ENCODE data around the gene ZNF385B. TPM values are rescaled to one million over a fixed set of nuclear protein-coding genes. Genes with fewer than 3 reads are reported as not detected.

Gene ZNF385B
- total RNA-seq, 6 experiments from 2014 or later, result 0.08 to 0.26 (median 0.22) TPM; not detected in 1

DNA sequence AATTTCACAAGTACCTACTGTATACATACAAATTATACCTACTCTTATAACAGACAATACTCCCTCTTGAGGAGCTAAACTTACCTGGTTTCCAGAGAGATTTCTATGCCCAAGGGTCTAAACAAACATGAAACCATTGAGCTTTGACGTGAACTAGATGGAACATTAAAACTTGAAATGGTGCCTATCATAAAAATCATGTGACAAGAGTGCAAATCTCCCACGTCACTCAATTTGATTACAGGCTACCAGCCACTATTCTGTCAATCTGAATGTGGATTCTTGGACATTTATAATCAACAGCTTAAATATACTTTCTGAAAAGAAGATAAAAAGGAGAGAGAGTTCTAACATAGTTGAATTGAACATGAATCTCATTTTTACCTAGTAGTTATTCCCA is 299.7 kb downstream of the ZNF385B start:
- H3K27me3 Mint-ChIP-seq (ENCODE audit: insufficient read depth), result no peaks in the 10 kb centered on the region; the same call in 1 of the 2 replicates
- H3K4me1 Mint-ChIP-seq (ENCODE audit: low read depth), result peaks cover 13% of the 10 kb centered on the region; the same call in 1 of the 2 replicates
- H3K36me3 Mint-ChIP-seq (ENCODE audit: low read depth), result no peaks in the 10 kb centered on the region
- H3K27ac Mint-ChIP-seq, result no peak overlapping the region
- TF ChIP-seq, protein P1, sequence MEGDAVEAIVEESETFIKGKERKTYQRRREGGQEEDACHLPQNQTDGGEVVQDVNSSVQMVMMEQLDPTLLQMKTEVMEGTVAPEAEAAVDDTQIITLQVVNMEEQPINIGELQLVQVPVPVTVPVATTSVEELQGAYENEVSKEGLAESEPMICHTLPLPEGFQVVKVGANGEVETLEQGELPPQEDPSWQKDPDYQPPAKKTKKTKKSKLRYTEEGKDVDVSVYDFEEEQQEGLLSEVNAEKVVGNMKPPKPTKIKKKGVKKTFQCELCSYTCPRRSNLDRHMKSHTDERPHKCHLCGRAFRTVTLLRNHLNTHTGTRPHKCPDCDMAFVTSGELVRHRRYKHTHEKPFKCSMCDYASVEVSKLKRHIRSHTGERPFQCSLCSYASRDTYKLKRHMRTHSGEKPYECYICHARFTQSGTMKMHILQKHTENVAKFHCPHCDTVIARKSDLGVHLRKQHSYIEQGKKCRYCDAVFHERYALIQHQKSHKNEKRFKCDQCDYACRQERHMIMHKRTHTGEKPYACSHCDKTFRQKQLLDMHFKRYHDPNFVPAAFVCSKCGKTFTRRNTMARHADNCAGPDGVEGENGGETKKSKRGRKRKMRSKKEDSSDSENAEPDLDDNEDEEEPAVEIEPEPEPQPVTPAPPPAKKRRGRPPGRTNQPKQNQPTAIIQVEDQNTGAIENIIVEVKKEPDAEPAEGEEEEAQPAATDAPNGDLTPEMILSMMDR (IDR thresholded peaks at IDR 0.05), result no peak
- DNase-seq, result no peak
- no peaks in the 10 kb centered on the region for H3K9me3 Mint-ChIP-seq
- H3K4me3 Mint-ChIP-seq, result no peak overlapping the region

DNA sequence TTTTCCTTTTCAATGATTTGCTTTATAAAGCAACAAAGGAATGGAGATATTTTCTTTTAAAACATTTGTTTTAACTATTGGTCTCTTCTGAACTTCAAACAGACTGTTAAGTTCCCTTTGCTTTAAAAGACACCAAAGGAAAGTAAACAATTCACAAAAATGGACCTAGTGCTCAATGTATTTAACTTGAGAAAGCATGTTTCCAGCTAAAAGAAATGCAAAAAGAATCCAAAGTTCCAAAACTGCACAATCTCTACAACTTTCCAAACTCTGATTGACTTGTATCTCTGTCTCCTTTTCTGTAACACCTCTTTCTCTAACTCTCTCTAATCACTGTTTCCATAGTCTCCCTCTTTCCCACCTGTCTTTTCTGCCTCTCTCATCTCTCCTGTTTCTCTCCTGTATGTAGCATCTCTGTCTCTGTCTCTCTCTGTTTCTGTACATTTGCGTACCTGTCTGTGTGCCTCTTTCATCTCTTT is 301.1 kb downstream of the ZNF385B start:
- Mint-ChIP-seq H3K4me3 (no peak overlapping the region), H3K9me3 (no peaks in the 10 kb centered on the region), H3K36me3 (ENCODE audit: low read depth) (no peaks in the 10 kb centered on the region), H3K27me3 (ENCODE audit: insufficient read depth) (no peaks in the 10 kb centered on the region; the same call in 1 of the 2 replicates), H3K4me1 (ENCODE audit: low read depth) (peaks cover 18% of the 10 kb centered on the region; the same call in 1 of the 2 replicates), H3K27ac (no peak overlapping the region)
- TF ChIP-seq, protein P1 (IDR thresholded peaks at IDR 0.05), result no peak
- no peak for DNase-seq

DNA sequence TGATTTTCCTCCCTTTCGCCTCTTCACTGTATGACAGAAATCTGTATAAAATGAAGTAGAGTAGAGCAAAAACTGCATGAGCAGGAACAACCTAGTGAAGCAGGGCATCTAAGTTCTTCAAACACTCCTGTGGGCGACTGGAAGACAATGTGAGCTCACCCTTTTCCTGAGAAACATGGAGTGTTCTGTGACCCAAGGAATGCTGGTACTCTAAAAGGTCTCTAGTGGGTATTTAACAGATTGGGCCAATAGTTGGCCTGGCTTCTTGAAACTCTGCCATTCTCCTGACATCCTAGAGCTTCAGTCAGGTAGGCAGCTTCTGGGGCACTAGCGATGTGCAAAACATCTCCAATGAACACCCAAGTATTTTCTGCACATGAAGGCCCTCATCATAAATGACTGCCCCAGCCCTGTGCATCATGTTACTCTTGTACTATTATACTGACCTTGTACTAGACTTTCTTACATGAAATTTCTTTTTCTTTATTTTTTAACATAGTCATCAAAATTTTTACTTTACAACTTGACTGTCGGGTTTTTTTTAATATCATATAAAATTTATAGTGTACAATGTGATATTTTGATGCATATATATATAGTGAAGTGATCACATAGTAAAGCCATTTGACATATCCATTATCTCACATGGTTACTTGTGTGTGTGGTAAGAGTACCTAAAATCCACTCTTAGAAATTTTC is 302.2 kb downstream of the ZNF385B start:
- DNase-seq, result no peak
- Mint-ChIP-seq H3K27ac (no peak overlapping the region), H3K27me3 (ENCODE audit: insufficient read depth) (no peaks in the 10 kb centered on the region; the same call in 1 of the 2 replicates), H3K36me3 (ENCODE audit: low read depth) (no peaks in the 10 kb centered on the region), H3K9me3 (no peaks in the 10 kb centered on the region), H3K4me1 (ENCODE audit: low read depth) (peaks cover 18% of the 10 kb centered on the region; the same call in 1 of the 2 replicates), H3K4me3 (no peak overlapping the region)
- TF ChIP-seq, protein P1 (IDR thresholded peaks at IDR 0.05), result no peak

DNA sequence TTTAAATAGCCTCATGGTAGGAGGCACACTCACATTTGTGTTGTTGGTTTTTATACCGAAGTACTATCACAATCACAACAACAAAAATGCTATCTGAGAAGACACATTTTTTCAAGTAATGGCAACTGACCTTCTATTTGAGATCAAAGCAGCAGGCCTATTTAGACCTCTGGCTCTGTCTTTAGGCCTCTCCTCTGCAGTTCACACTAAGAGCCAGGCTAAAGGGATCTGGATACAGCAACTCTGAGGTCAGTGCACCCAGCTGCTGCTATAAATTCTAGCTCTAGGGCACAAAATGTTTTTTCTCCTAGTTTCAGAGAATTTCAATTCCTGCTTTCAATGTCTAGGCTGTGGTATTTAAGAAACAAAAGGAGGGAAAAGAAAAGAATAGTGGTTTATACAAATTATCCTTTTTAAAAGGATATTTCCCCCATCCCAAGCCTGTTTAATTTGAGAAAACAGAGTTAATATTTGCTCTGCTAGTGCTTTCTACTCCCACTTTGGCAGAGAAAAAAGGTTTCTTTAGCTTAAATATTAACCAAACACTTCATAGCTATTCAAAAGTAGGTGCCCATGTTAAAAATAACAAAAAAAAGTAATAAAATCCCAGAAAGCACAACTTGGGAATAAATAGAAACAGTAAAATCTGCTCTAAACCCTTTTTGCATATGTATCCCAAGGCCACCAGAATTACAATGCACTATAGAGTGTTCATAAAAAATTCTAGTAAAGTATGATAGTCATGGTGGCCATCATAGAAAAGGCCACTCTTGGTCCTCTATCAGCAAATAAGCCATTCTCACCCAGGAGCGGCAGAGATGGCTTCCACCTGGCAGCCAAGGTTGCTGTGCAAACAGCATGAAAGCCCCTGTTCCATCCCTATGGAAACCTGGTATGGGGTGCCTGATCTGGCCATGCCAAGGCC is 303.1 kb downstream of the ZNF385B start:
- H3K27ac Mint-ChIP-seq, result no peak overlapping the region
- TF ChIP-seq, protein P1 (IDR thresholded peaks at IDR 0.05), result no peak
- H3K9me3 Mint-ChIP-seq, result no peaks in the 10 kb centered on the region
- no peak overlapping the region for H3K4me3 Mint-ChIP-seq
- no peaks in the 10 kb centered on the region for H3K36me3 Mint-ChIP-seq (ENCODE audit: low read depth)
- peaks cover 18% of the 10 kb centered on the region; the same call in 1 of the 2 replicates for H3K4me1 Mint-ChIP-seq (ENCODE audit: low read depth)
- no peaks in the 10 kb centered on the region; the same call in 1 of the 2 replicates for H3K27me3 Mint-ChIP-seq (ENCODE audit: insufficient read depth)
- no peak for DNase-seq

DNA sequence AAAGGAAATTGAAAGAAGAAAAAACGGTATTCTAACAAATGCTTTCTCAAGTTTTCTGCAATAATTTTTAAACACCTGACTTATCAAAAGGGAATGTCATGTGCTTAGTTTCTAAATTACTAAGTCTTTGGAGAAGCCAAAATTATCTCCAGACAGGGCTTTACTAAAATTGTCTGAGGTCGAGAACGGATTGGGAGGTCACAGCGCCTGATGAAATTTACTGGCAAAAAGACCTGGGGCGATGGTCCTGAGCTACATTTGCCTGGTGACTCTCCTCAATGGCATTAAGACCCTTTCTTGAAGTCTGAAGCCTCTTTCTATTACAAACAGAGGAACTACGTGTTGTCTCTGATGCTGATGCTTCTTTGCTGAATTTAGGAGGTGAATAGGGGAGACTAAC is 305.0 kb downstream of the ZNF385B start:
- Mint-ChIP-seq H3K9me3 (no peaks in the 10 kb centered on the region), H3K27ac (no peak overlapping the region), H3K4me1 (ENCODE audit: low read depth) (peaks cover 6% of the 10 kb centered on the region; the same call in 1 of the 2 replicates), H3K36me3 (ENCODE audit: low read depth) (no peaks in the 10 kb centered on the region), H3K27me3 (ENCODE audit: insufficient read depth) (no peaks in the 10 kb centered on the region; the same call in 1 of the 2 replicates), H3K4me3 (no peak overlapping the region)
- TF ChIP-seq, protein P1 (IDR thresholded peaks at IDR 0.05), result no peak
- no peak for DNase-seq
